Nephron (organoid): ENCODE data around the gene PPP2R2C.

Experiments
- H3K27ac Mint-ChIP-seq, 3 experiments: 2 replicates each; pipeline ENCODE4 v1.8.0; 2020; ENCODE audit warnings: mixed read lengths in 3 of 3, mild to moderate bottlenecking in 2 of 3, moderate library complexity in 1 of 3
- H3K27me3 Mint-ChIP-seq: 2 replicates; pipeline ENCODE4 v1.8.0; 2021; ENCODE audit warnings: low read depth, mild to moderate bottlenecking, moderate library complexity, mixed read lengths
- H3K36me3 Mint-ChIP-seq: 2 replicates; pipeline ENCODE4 v1.8.0; 2020; ENCODE audit warnings: low read depth, mixed read lengths
- H3K4me1 Mint-ChIP-seq: 2 replicates; pipeline ENCODE4 v1.8.0; 2020; ENCODE audit warnings: mixed read lengths
- H3K4me3 Mint-ChIP-seq, 3 experiments: 2 replicates each; pipeline ENCODE4 v1.8.0; 2020; ENCODE audit warnings: mild to moderate bottlenecking in 3 of 3, mixed read lengths in 3 of 3, moderate library complexity in 2 of 3
- H3K9me3 Mint-ChIP-seq: 2 replicates; pipeline ENCODE4 v1.8.0; 2020; ENCODE audit warnings: mixed read lengths
- CTCF ChIP-seq, 3 experiments: fragments of 200-600 bp; sonication (generic); IDR thresholded peaks; one replicate each; pipeline ENCODE4 v1.5.0; 2021; ENCODE audit warnings: antibody characterized with exemption in 3 of 3; ENCODE audit not compliant: unreplicated experiment in 3 of 3

Gene PPP2R2C

GRCh38 chr4:6371812-6372211 is 100.6 kb downstream of the PPP2R2C start:
- Mint-ChIP-seq H3K4me1 (no peaks in the 10 kb centered on the region), H3K27ac (no peak overlapping the region)
- no peak for TF ChIP-seq CTCF (IDR thresholded peaks at IDR 0.05; ENCODE audit: unreplicated experiment in 3 of 3)

DNA sequence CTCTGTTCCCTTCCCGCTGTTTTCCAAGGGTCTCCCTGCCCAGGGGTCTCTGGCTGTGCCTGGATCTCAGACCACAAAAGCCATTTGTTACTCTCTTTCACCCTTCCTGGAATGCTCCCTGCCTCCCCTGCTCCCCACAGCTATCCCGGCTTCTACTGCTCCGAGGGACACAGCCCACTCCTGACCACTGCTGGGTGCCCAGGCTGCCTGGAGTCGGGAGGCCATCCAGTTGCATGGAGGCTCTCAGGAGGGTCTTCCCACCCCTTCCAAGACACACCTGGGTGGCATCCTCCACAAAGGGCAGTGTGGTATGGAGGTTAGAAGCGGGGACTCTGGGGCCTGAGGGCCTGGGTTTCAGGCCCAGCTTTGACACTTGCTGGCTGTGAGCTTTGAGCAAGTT is 101.1 kb downstream of the PPP2R2C start:
- TF ChIP-seq CTCF (IDR thresholded peaks at IDR 0.05; ENCODE audit: unreplicated experiment in 3 of 3) = no peak
- Mint-ChIP-seq H3K27me3 (peaks cover 42% of the 10 kb centered on the region), H3K4me1 (no peaks in the 10 kb centered on the region), H3K4me3 (no peak overlapping the region), H3K27ac (no peak overlapping the region), H3K9me3 (no peaks in the 10 kb centered on the region), H3K36me3 (no peaks in the 10 kb centered on the region)

More at GRCh38 chr4:6371812-6372211, 100.6 kb downstream of the PPP2R2C start:
- Mint-ChIP-seq H3K27me3 (peaks cover 39% of the 10 kb centered on the region), H3K4me3 (no peak overlapping the region), H3K36me3 (no peaks in the 10 kb centered on the region), H3K9me3 (no peaks in the 10 kb centered on the region)

DNA sequence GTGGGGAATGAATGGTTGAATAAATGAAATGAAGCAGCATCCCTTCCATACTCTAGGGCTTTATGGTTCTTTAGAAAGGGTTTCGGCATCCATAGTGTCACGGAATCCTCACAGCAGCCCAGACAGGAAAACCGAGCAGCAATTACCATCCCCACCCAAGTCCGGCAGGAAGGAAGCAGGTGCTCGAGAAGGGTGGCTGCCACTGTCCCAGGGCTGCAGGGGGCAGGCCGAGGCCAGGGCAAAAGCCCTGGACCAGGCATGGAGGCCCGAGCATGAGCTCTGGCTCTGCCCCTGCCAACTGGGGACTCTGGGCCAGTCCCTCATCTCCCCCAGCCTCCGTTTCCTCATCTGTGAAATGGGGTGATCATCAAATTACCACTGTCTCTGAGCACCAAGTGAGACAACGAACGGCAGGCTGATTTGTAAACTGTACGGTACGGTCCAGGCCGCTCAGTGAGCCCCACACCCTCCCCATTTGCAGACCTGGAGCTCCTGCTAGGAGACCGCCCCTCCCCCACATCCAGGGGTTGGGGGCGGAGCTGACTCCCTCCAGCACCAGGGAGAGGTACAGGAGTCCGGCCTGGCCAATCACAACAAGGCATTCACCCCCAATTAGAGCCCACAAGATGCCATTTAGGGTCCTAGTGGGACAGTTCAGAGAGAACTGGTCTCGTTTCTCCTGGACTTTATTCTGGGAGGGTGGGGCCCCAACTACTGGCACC is 102.3 kb downstream of the PPP2R2C start:
- Mint-ChIP-seq H3K4me1 (no peaks in the 10 kb centered on the region), H3K36me3 (no peaks in the 10 kb centered on the region)

GRCh38 chr4:6369511-6369910 is 102.9 kb downstream of the PPP2R2C start:
- TF ChIP-seq CTCF (IDR thresholded peaks at IDR 0.05; ENCODE audit: unreplicated experiment in 3 of 3) = no peak
- Mint-ChIP-seq H3K9me3 (no peaks in the 10 kb centered on the region), H3K4me1 (no peaks in the 10 kb centered on the region), H3K27ac (no peak overlapping the region), H3K36me3 (no peaks in the 10 kb centered on the region), H3K4me3 (no peak overlapping the region), H3K27me3 (peaks cover 40% of the 10 kb centered on the region)

More for the DNA sequence above, 102.3 kb downstream of the PPP2R2C start:
- H3K9me3 Mint-ChIP-seq = no peaks in the 10 kb centered on the region
- H3K27ac Mint-ChIP-seq = no peak overlapping the region
- H3K4me3 Mint-ChIP-seq = no peak overlapping the region
- TF ChIP-seq CTCF (IDR thresholded peaks at IDR 0.05; ENCODE audit: unreplicated experiment in 3 of 3) = no peak
- H3K27me3 Mint-ChIP-seq = peaks cover 39% of the 10 kb centered on the region

DNA sequence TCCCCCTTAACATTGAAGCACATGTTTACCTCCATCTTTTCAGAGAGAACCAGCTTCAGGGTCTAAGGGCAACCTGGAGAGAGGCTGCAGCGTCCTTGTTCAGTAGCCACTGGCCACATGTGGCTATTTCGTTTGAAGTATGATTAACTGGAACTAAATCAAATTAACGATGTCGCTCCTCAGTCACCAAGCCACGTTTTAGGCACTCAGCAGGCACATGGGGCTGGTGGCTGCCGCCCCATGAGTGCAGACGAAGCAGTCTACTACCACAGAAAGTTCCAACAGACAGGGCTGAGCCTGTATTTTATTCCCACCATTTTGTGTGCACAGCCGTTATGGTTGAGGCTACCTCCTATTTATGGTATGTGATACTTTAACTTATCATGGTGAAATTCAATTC is 103.4 kb downstream of the PPP2R2C start:
- Mint-ChIP-seq H3K4me1 (no peaks in the 10 kb centered on the region), H3K9me3 (no peaks in the 10 kb centered on the region), H3K27ac (no peak overlapping the region), H3K27me3 (peaks cover 39% of the 10 kb centered on the region), H3K36me3 (no peaks in the 10 kb centered on the region), H3K4me3 (no peak overlapping the region)
- no peak for TF ChIP-seq CTCF (IDR thresholded peaks at IDR 0.05; ENCODE audit: unreplicated experiment in 3 of 3)

GRCh38 chr4:6368601-6369000 is 103.8 kb downstream of the PPP2R2C start:
- no peak overlapping the region for H3K4me3 Mint-ChIP-seq
- no peak overlapping the region for H3K27ac Mint-ChIP-seq
- H3K36me3 Mint-ChIP-seq = no peaks in the 10 kb centered on the region
- no peak for TF ChIP-seq CTCF (IDR thresholded peaks at IDR 0.05; ENCODE audit: unreplicated experiment in 3 of 3)
- H3K27me3 Mint-ChIP-seq = peaks cover 40% of the 10 kb centered on the region
- H3K9me3 Mint-ChIP-seq = no peaks in the 10 kb centered on the region
- no peaks in the 10 kb centered on the region for H3K4me1 Mint-ChIP-seq
